HCT116 (cell line): Measurements from ENCODE around the gene RWDD1. TPM values are rescaled to one million over a fixed set of nuclear protein-coding genes. Genes with fewer than 3 reads are reported as not detected.

Experiments used
- ATAC-seq: fragments of 200-7000 bp; cut with Tn5 transposase; 2 replicates; pipeline ENCODE4 v1.9.1; 2020; ENCODE audit warnings: mild to moderate bottlenecking, moderate library complexity
- BruUV-seq: library from RNA; stranded (reverse); fragments of 400-500 nt; replicated peaks from 2 replicates; lab custom pipeline; 2021; lab: Mats Ljungman, UMichigan
- CTCF ChIA-PET: fragments of 300-600 bp; sonication (Branson Sonifier 250); formaldehyde crosslinking; loops from one replicate; lab custom pipeline; 2021; ENCODE audit warnings: antibody characterized with exemption; lab: Charles Lee
- POLR2A ChIA-PET: fragments of 300-600, 350-600 bp; sonication (Branson Sonifier 250); formaldehyde crosslinking; loops from one replicate; lab custom pipeline; 2021; ENCODE audit warnings: antibody characterized with exemption; lab: Charles Lee
- RAD21 ChIA-PET, 2 experiments: fragments of 300-600 bp; sonication (Branson Sonifier 250); formaldehyde crosslinking; loops; one replicate each; lab custom pipeline; 2023; ENCODE audit warnings: low total read pairs in 2 of 2; ENCODE audit not compliant: uncharacterized antibody in 2 of 2, unreplicated experiment in 2 of 2, low non-redundant PET in 1 of 2; lab: Charles Lee
- DNase-seq: peaks from one replicate; pipeline ENCODE4 v3.0.0-alpha.2; 2010; ENCODE audit warnings: low read depth, low spot score
- H2AFZ ChIP-seq: fragments of 200-600 bp; shearing (Covaris generic), sonication (generic); 2 replicates; pipeline ENCODE4 v1.6.1; 2017; ENCODE audit warnings: low read depth, mixed run types, mixed read lengths, antibody characterized with exemption, low read length; ENCODE audit not compliant: poor library complexity, severe bottlenecking
- H3K27ac ChIP-seq: 2 replicates; pipeline ENCODE4 v1.5.1; 2012; ENCODE audit warnings: low read depth, low read length
- H3K27me3 ChIP-seq: fragments of 200-600 bp; sonication (generic); 2 replicates; pipeline ENCODE4 v1.6.1; 2016; ENCODE audit warnings: mixed run types, low read length, mixed read lengths; ENCODE audit not compliant: insufficient read depth
- H3K36me3 ChIP-seq, 2 experiments: fragments of 200-500 bp in 1 of 2; fragments of 200-600 bp in 1 of 2; sonication (Bioruptor generic) in 1 of 2; sonication (generic) in 1 of 2; 2 replicates each; pipeline versions ENCODE4 v1.5.1 to v1.6.1; 2014 to 2016; ENCODE audit warnings: low read length in 2 of 2, inconsistent platforms in 1 of 2, mixed read lengths in 1 of 2, mixed run types in 1 of 2; ENCODE audit not compliant: insufficient read depth in 2 of 2, control insufficient read depth in 1 of 2
- H3K4me1 ChIP-seq, 2 experiments: fragments of 200-600 bp in 1 of 2; sonication (generic) in 1 of 2; 2 replicates each; pipeline versions ENCODE4 v1.5.1 to v1.6.1; 2012 to 2017; ENCODE audit warnings: low read length in 2 of 2, inconsistent platforms in 1 of 2, mild to moderate bottlenecking in 1 of 2, mixed read lengths in 1 of 2, mixed run types in 1 of 2, moderate library complexity in 1 of 2; ENCODE audit not compliant: insufficient read depth in 2 of 2, control insufficient read depth in 1 of 2
- H3K4me2 ChIP-seq: fragments of 200-600 bp; sonication (generic); 2 replicates; pipeline ENCODE4 v1.6.1; 2017; ENCODE audit warnings: mixed run types, low read length, mixed read lengths
- H3K4me3 ChIP-seq, 2 experiments: fragments of 200-600 bp in 1 of 2; sonication (generic) in 1 of 2; replicated peaks in 1 of 2; 2 replicates each; pipeline ENCODE4 v1.5.1; 2011 to 2016; ENCODE audit warnings: low read length in 2 of 2, control low read depth in 1 of 2, low read depth in 1 of 2, mild to moderate bottlenecking in 1 of 2, mixed read lengths in 1 of 2, mixed run types in 1 of 2
- H3K79me2 ChIP-seq: fragments of 200-600 bp; sonication (generic); 2 replicates; pipeline ENCODE4 v1.6.1; 2017; ENCODE audit warnings: mild to moderate bottlenecking, mixed run types, low read length, moderate library complexity, mixed read lengths; ENCODE audit not compliant: insufficient read depth
- H3K9ac ChIP-seq: fragments of 200-600 bp; sonication (generic); 2 replicates; pipeline ENCODE4 v1.6.1; 2016; ENCODE audit warnings: low read length, mixed read lengths
- H3K9me2 ChIP-seq: fragments of 200-600 bp; sonication (generic), shearing (Covaris generic); 2 replicates; pipeline ENCODE4 v1.6.1; 2017; ENCODE audit warnings: mixed run types, mild to moderate bottlenecking, moderate library complexity; ENCODE audit not compliant: insufficient read depth
- H3K9me3 ChIP-seq, 2 experiments: fragments of 200-500 bp in 1 of 2; fragments of 200-600 bp in 1 of 2; sonication (Bioruptor generic) in 1 of 2; sonication (generic) in 1 of 2; 2 replicates each; pipeline ENCODE4 v1.6.1; 2014 to 2017; ENCODE audit warnings: low read length in 2 of 2, mixed read lengths in 2 of 2, inconsistent platforms in 1 of 2, low read depth in 1 of 2, mild to moderate bottlenecking in 1 of 2, mixed run types in 1 of 2, moderate library complexity in 1 of 2; ENCODE audit not compliant: control insufficient read depth in 1 of 2, insufficient read depth in 1 of 2
- H4K20me1 ChIP-seq: fragments of 200-600 bp; sonication (generic), shearing (Covaris generic); 2 replicates; pipeline ENCODE4 v1.6.1; 2017; ENCODE audit warnings: mixed run types, mild to moderate bottlenecking, moderate library complexity; ENCODE audit not compliant: insufficient read depth
- ATF3 ChIP-seq: IDR thresholded peaks from 2 replicates; pipeline ENCODE4 v1.6.1; 2012
- CBX3 ChIP-seq: IDR thresholded peaks from 2 replicates; pipeline ENCODE4 v1.6.1; 2012; ENCODE audit warnings: low read depth
- CTCF ChIP-seq, 3 experiments: fragments of 200-600 bp in 1 of 3; sonication (generic) in 1 of 3; IDR thresholded peaks in 2 of 3; conservative IDR thresholded peaks in 1 of 3; 2 replicates each; pipeline ENCODE4 v1.5.1; 2012 to 2017; ENCODE audit warnings: low read depth in 2 of 3, low read length in 2 of 3, antibody characterized with exemption in 1 of 3, borderline replicate concordance in 1 of 3, control low read depth in 1 of 3, mild to moderate bottlenecking in 1 of 3, mixed read lengths in 1 of 3, mixed run types in 1 of 3, moderate library complexity in 1 of 3; ENCODE audit not compliant: insufficient read depth in 1 of 3
- EGR1 ChIP-seq: IDR thresholded peaks from 2 replicates; pipeline ENCODE4 v1.6.1; 2012; ENCODE audit warnings: low read depth
- ELF1 ChIP-seq: IDR thresholded peaks from 2 replicates; pipeline ENCODE4 v1.6.1; 2012; ENCODE audit warnings: low read depth, borderline replicate concordance
- EZH2phosphoT487 ChIP-seq: fragments of 200-600 bp; IDR thresholded peaks from 2 replicates; pipeline ENCODE4 v1.6.1; 2018; ENCODE audit warnings: antibody characterized with exemption, borderline replicate concordance
- FOSL1 ChIP-seq: IDR thresholded peaks from 2 replicates; pipeline ENCODE4 v1.6.1; 2012; ENCODE audit warnings: low read depth
- MAX ChIP-seq: IDR thresholded peaks from 2 replicates; pipeline ENCODE4 v1.6.1; 2012
- POLR2A ChIP-seq: IDR thresholded peaks from 2 replicates; pipeline ENCODE4 v1.7.0; 2011; ENCODE audit warnings: borderline replicate concordance; ENCODE audit not compliant: insufficient read depth, insufficient read length; ENCODE audit errors: extremely low read depth
- REST ChIP-seq: IDR thresholded peaks from 2 replicates; pipeline ENCODE4 v1.6.1; 2012; ENCODE audit warnings: low read depth
- SIN3A ChIP-seq: IDR thresholded peaks from 2 replicates; pipeline ENCODE4 v1.6.1; 2012; ENCODE audit warnings: low read depth
- SP1 ChIP-seq: IDR thresholded peaks from 2 replicates; pipeline ENCODE4 v1.6.1; 2012; ENCODE audit warnings: low read depth
- SRF ChIP-seq: IDR thresholded peaks from 2 replicates; pipeline ENCODE4 v1.6.1; 2012; ENCODE audit warnings: low read depth
- TCF7L2 ChIP-seq: IDR thresholded peaks from 2 replicates; pipeline ENCODE4 v1.7.0; 2011; ENCODE audit warnings: borderline replicate concordance, inconsistent platforms; ENCODE audit not compliant: insufficient read depth, insufficient read length; ENCODE audit errors: extremely low read depth
- intact Hi-C: fragments of 100-400 bp; cut with micrococcal nuclease; formaldehyde crosslinking; loops from 2 replicates; pipeline ENCODE4 v1.10.0; 2022
- total RNA-seq: library from RNA; stranded (reverse); gene quantifications from one replicate; pipeline ENCODE4 v1.2.1, GENCODE V29; 2021; ENCODE audit not compliant: unreplicated experiment

Gene RWDD1
- total RNA-seq, 1 experiment from 2014 or later = 24.4 TPM

- no peaks in the 10 kb centered on the region for H4K20me1 ChIP-seq
- no peak overlapping the region for H3K4me3 ChIP-seq
- H3K4me1 ChIP-seq = no peaks in the 10 kb centered on the region
- BruUV-seq = no TSS peak
- POLR2A ChIA-PET = no interaction called here
- ATAC-seq (no peak), DNase-seq (no peak)
- no peak overlapping the region for H3K9ac ChIP-seq
- H3K9me3 ChIP-seq = no peaks in the 10 kb centered on the region
- no peaks in the 10 kb centered on the region for H3K27me3 ChIP-seq
- H3K27ac ChIP-seq = no peak overlapping the region
- peaks cover 68% of the 10 kb centered on the region for H3K79me2 ChIP-seq
- TF ChIP-seq CTCF (IDR thresholded peaks at IDR 0.05 in 2 of 3, conservative IDR thresholded peaks at IDR 0.05 in 1 of 3; ENCODE audit: borderline replicate concordance in 1 of 3, insufficient read depth in 1 of 3, low read depth in 2 of 3, low read length in 2 of 3) (no peak), FOSL1 (no peak), POLR2A (no peak), MAX (no peak)
- peaks cover 0 to 3% of the 10 kb centered on the region in 2 experiments; a peak in 1 of 4 replicates for H3K36me3 ChIP-seq
- no peak overlapping the region for H3K4me2 ChIP-seq
- H2AFZ ChIP-seq = no peak overlapping the region
- RAD21 ChIA-PET = no interaction called here
- CTCF ChIA-PET = no interaction called here
- H3K9me2 ChIP-seq = no peaks in the 10 kb centered on the region
- intact Hi-C loops = no loop called here
These were observed 8.9 kb downstream of the RWDD1 start for GRCh38 chr6:116580198-116580597.

- ATAC-seq (no peak), DNase-seq (no peak)
- no peak overlapping the region for H2AFZ ChIP-seq
- intact Hi-C loops = no loop called here
- H3K79me2 ChIP-seq = peaks cover 9% of the 10 kb centered on the region
- no peaks in the 10 kb centered on the region for H3K9me2 ChIP-seq
- no peak overlapping the region for H3K9ac ChIP-seq
- H3K9me3 ChIP-seq = no peaks in the 10 kb centered on the region
- H3K36me3 ChIP-seq = peaks cover 7 to 10% of the 10 kb centered on the region in 2 experiments
- no peak overlapping the region for H3K4me3 ChIP-seq
- ChIA-PET RAD21 (no interaction called here), POLR2A (no interaction called here), CTCF (no interaction called here)
- H3K27ac ChIP-seq = no peak overlapping the region
- BruUV-seq = no TSS peak
- no peak overlapping the region for H3K4me2 ChIP-seq
- no peaks in the 10 kb centered on the region for H3K27me3 ChIP-seq
- no peaks in the 10 kb centered on the region for H3K4me1 ChIP-seq
- H4K20me1 ChIP-seq = no peaks in the 10 kb centered on the region
- TF ChIP-seq SP1 (no peak), TCF7L2 (no peak), POLR2A (no peak), EZH2phosphoT487 (no peak), SIN3A (no peak), ATF3 (no peak), CBX3 (no peak), ELF1 (no peak), SRF (no peak), MAX (no peak), EGR1 (no peak), REST (no peak)
These were observed 15.0 kb downstream of the RWDD1 start for GRCh38 chr6:116586276-116586675.
